GM11168 (cell line): ENCODE results near the gene BTRC.
"Not testable (repeated sequence)": the region's sequence is repeated elsewhere in the genome, so short reads cannot be mapped to it uniquely, and the experiment has no call there.

Experiments
- in situ Hi-C: fragments of 300-500 bp; cut with MboI; formaldehyde crosslinking; loops from one replicate; pipeline ENCODE4 v1.12.0; 2022; ENCODE audit warnings: low sequenced_read_pairs; ENCODE audit not compliant: unreplicated experiment

BTRC gene

GRCh38 chr10:101573885-101574753 is 220.2 kb downstream of the BTRC start:
- in situ Hi-C loops: loop anchor here (25.0 kb wide), 1 partner anchor 287 kb away; no protein-coding TSS in a partner anchor

GRCh38 chr10:101575091-101575490 is 221.1 kb downstream of the BTRC start:
- in situ Hi-C loops: no loop called here

GRCh38 chr10:101575580-101576210 is 221.7 kb downstream of the BTRC start:
- in situ Hi-C loops: no loop called here

DNA sequence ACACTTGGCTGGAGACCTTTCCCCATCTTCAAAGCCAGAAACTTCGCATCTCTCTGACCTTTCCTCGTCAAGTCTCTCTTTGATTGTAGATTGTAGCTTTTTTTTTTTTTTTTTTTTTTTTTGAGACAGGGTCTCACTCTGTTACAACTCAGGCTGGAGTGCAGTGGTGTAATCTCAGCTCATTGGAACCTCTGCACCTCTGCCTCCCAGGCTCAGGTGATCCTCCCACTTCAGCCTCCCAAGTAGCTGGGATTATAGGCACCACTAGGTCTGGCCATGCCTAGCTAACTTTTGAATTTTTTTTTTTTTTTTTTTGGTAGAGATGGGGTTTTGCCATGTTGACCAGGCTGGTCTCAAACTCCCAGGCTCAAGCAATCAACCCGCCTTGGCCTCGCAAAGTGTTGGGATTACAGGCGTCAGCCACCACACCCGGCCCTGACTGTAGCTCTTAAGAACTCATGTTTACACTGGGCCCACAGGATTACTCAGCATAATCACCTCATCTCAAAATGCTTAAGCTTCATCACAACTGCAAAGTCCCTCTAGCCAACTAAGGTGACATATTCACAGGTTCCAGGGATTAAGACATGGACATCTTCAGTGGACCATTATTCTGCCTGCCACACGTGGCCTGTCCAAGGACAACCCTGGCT is 222.4 kb downstream of the BTRC start:
- in situ Hi-C loops: no loop called here

GRCh38 chr10:101577121-101577871 is 223.3 kb downstream of the BTRC start:
- in situ Hi-C loops: no loop called here

GRCh38 chr10:101578192-101578591 is 224.2 kb downstream of the BTRC start:
- in situ Hi-C loops: no loop called here

DNA sequence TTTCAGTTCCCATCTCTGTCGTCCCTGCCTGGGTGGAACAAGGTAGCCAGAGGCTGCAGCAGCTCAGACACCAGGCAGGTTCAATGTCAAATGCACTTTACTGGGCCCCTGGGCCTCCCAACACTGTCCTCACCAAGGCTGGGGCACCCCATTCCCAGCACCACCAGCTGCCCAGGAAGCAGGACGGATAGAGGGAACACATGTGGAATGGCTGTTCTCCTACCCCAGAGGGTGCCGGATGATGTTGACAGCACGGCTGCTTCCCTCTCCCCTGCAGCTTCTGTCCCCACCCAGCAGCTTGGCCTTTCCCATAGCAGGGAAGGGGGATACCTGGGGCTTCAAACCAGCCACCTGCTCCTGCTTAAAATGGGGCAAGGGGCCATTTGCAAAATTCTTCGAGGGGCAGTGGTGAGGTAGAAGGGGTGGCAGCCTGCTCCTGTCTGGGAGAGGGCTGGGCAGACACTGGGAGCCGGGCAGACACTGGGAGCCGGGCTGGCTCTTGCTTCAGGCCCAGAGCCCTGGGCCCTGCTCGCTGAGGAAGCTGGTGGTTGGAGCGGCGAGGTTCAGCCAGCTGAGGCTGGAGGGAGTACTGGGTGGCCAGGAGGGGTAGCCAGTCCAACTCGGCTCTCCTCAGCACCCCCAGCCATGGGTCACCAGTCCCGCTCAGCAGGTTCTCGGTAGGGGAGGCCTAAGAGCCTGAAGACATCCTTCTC is 225.0 kb downstream of the BTRC start:
- in situ Hi-C loops: no loop called here

- in situ Hi-C loops: no loop called here
Measured at GRCh38 chr10:101579516-101579870, 225.5 kb downstream of the BTRC start.

- in situ Hi-C loops: no loop called here
Measured at GRCh38 chr10:101580486-101581399, 226.8 kb downstream of the BTRC start.

DNA sequence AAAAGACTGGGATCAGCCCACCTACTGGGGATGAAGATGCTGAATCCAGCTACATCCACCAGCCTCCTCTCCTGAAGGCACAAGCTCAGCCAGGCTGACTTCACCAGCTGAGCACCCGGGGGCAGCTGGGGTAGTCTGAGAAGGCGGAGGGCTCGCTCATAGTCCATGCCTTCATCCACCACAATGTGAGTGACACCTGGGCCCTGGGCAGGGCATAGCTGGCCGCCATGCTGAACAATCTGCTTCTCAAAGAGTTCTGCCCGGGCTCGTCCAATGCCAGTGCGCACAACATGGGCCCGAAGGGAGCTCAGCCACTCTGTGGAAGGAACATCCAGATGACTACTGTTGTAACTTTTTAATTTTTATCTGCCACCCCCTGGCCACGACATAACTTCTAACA is 231.9 kb downstream of the BTRC start:
- in situ Hi-C loops: no loop called here

GRCh38 chr10:101587725-101588653 is 234.0 kb downstream of the BTRC start, which contains the start of the genes DPCD and POLL:
TSS of gene DPCD (plus strand) at chr10:101588321. CDS start at chr10:101588337, 16 bp downstream.
TSS of gene POLL (minus strand) at chr10:101588257. CDS start at chr10:101587360, 897 bp downstream.
- in situ Hi-C loops: no loop called here

GRCh38 chr10:101588879-101589278 is 234.9 kb downstream of the BTRC start:
- in situ Hi-C loops: no loop called here

DNA sequence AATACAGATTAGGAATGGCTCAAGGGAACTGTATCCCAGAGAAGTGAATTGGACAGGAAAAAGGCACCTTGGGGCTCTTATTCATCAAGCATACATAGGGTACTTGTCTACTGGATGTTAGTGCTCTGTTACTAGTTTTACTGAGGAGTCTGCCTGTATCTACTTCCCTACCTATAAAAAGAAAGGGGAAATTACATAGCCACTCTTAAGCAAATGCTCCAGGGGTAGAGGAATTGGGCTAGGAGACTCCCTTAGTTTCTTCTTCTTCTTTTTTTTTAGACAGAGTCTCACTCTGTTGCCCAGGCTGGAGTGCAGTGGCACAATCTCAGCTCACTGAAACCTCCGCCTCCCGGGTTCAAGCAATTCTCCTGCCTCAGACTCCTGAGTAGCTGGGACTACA is 239.4 kb downstream of the BTRC start:
- in situ Hi-C loops: not testable (repeated sequence)

DNA sequence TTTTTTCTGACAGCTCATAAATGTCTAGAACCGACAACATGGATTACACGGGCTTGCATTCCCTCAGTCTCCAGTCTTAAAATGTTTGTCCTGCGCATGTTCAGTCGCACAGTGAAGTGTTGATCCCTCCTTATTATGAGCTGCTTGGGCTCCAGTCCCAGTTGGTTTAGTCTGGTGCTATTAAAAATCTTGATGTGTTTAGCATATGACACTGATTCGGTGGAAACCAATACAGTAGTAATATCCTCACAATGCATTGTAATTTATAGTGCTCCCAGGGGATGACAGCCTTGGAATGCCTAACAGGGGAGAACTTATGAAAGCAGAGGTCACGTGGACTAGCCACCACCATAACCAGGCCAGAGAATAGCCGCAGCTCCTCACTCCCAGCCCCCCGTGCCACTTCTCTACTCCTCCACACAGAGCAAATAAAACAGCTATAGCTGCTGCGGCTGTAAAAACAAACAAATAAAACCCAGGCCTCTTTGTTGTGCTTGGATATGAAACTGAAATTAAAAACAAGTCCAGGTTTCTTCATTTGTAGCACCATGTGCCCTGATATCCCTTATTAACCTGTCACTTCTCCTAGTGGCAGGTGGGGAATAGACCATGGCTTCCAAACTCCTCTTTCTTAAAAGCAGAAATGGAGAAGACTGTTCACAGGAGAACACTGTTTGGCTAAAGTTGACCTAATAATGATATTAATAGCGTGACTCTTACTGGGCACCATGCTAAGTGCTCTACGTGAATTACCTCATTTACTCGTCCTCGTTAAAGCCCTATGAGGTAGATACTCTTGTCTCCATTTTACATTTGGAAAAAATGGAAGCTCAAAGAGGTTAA is 241.8 kb downstream of the BTRC start:
- in situ Hi-C loops: no loop called here

GRCh38 chr10:101597091-101597900 is 243.3 kb downstream of the BTRC start:
- in situ Hi-C loops: no loop called here

- in situ Hi-C loops: no loop called here
Measured at GRCh38 chr10:101601541-101601940, 247.6 kb downstream of the BTRC start.
